Naive B cell (primary cell): ENCODE results near the gene BEND3. TPM values are rescaled to one million over a fixed set of nuclear protein-coding genes. Genes with fewer than 3 reads are reported as not detected.

ENCODE experiments used
- ATAC-seq, 2 donors: fragments of 150-1000 bp; cut with Tn5 transposase; 2 replicates each; pipeline ENCODE4 v1.10.0; 2021; ENCODE audit warnings: low read depth in 2 of 2, mild to moderate bottlenecking in 2 of 2, moderate library complexity in 2 of 2
- DNase-seq: peaks from one replicate; pipeline ENCODE4 v3.0.0; 2022
- H3K27ac Mint-ChIP-seq, 6 donors: one replicate each; pipeline ENCODE4 v1.8.0; 2020 to 2022; ENCODE audit warnings: mild to moderate bottlenecking in 6 of 6, mixed read lengths in 6 of 6, moderate library complexity in 5 of 6, inconsistent platforms in 2 of 6
- H3K27me3 Mint-ChIP-seq, 3 donors: one replicate each; pipeline ENCODE4 v1.8.0; 2021 to 2022; ENCODE audit warnings: mixed read lengths in 3 of 3, mild to moderate bottlenecking in 1 of 3
- H3K36me3 Mint-ChIP-seq, 2 donors: one replicate each; pipeline ENCODE4 v1.8.0; 2020 to 2022; ENCODE audit warnings: mixed read lengths in 2 of 2, inconsistent platforms in 1 of 2, mild to moderate bottlenecking in 1 of 2
- H3K4me1 Mint-ChIP-seq, 3 donors: one replicate each; pipeline ENCODE4 v1.8.0; 2020 to 2022; ENCODE audit warnings: mixed read lengths in 3 of 3, inconsistent platforms in 1 of 3, mild to moderate bottlenecking in 1 of 3, moderate library complexity in 1 of 3
- H3K4me3 Mint-ChIP-seq, 8 donors: one replicate each; pipeline ENCODE4 v1.8.0; 2020 to 2022; ENCODE audit warnings: mild to moderate bottlenecking in 8 of 8, mixed read lengths in 8 of 8, moderate library complexity in 8 of 8, inconsistent platforms in 2 of 8
- H3K9me3 Mint-ChIP-seq, 7 donors: one replicate each; pipeline ENCODE4 v1.8.0; 2020 to 2022; ENCODE audit warnings: mixed read lengths in 7 of 7, mild to moderate bottlenecking in 5 of 7, inconsistent platforms in 2 of 7, moderate library complexity in 1 of 7
- polyA plus RNA-seq, 6 donors: library from polyadenylated mRNA; unstranded; fragments of 300-500 nt; fragmentation: Illumina TruSeq; gene quantifications; one replicate each; pipeline ENCODE4 v1.2.3, GENCODE V29; 2021; ENCODE audit warnings: low read depth in 6 of 6

The BEND3 gene
- polyA plus RNA-seq, 6 donors from 2014 or later: 0.54 to 0.76 (median 0.63) TPM; not detected in 1

- no peaks in the 10 kb centered on the region for H3K9me3 Mint-ChIP-seq
- H3K4me1 Mint-ChIP-seq: peaks cover 12 to 29% (median 25%) of the 10 kb centered on the region in 3 donors
- no peak overlapping the region for H3K27ac Mint-ChIP-seq
- no peaks in the 10 kb centered on the region for H3K27me3 Mint-ChIP-seq
- no peak overlapping the region for H3K4me3 Mint-ChIP-seq
- ATAC-seq: no peak
- no peak for DNase-seq
- H3K36me3 Mint-ChIP-seq: no peaks in the 10 kb centered on the region
Measured at GRCh38 chr6:107064579-107065065, 50.7 kb downstream of the BEND3 start.

- Mint-ChIP-seq H3K4me1 (peaks cover 12 to 29% (median 25%) of the 10 kb centered on the region in 3 donors), H3K4me3 (peak overlapping the region in 2 of 8 donors; percentile 21 to 34), H3K27me3 (no peaks in the 10 kb centered on the region), H3K9me3 (no peaks in the 10 kb centered on the region), H3K36me3 (no peaks in the 10 kb centered on the region), H3K27ac (no peak overlapping the region)
- DNase-seq (no peak), ATAC-seq (no peak)
Measured at GRCh38 chr6:107062691-107063090, 52.6 kb downstream of the BEND3 start.

- peaks cover 12 to 29% (median 25%) of the 10 kb centered on the region in 3 donors for H3K4me1 Mint-ChIP-seq
- DNase-seq: peak; percentile 7
- H3K9me3 Mint-ChIP-seq: no peaks in the 10 kb centered on the region
- peak; percentile 78 to 84 for ATAC-seq
- peak overlapping the region in 3 of 6 donors; percentile 24 to 69 (median 68) for H3K27ac Mint-ChIP-seq
- H3K4me3 Mint-ChIP-seq: peak overlapping the region; percentile 8 to 84 (median 65)
- H3K36me3 Mint-ChIP-seq: no peaks in the 10 kb centered on the region
- no peaks in the 10 kb centered on the region for H3K27me3 Mint-ChIP-seq
Measured at GRCh38 chr6:107061125-107062020, 53.9 kb downstream of the BEND3 start.

GRCh38 chr6:107060704-107061103 is 54.6 kb downstream of the BEND3 start:
- Mint-ChIP-seq H3K4me3 (peak overlapping the region in 1 of 8 donors; percentile 63), H3K36me3 (no peaks in the 10 kb centered on the region), H3K27me3 (no peaks in the 10 kb centered on the region), H3K9me3 (no peaks in the 10 kb centered on the region), H3K27ac (peak overlapping the region in 1 of 6 donors; percentile 53), H3K4me1 (peaks cover 12 to 29% (median 25%) of the 10 kb centered on the region in 3 donors)
- DNase-seq (no peak), ATAC-seq (no peak)

- no peaks in the 10 kb centered on the region for H3K9me3 Mint-ChIP-seq
- no peaks in the 10 kb centered on the region for H3K27me3 Mint-ChIP-seq
- H3K4me1 Mint-ChIP-seq: peaks cover 12 to 22% (median 17%) of the 10 kb centered on the region in 3 donors
- H3K4me3 Mint-ChIP-seq: no peak overlapping the region
- H3K36me3 Mint-ChIP-seq: no peaks in the 10 kb centered on the region
- ATAC-seq: no peak
- no peak overlapping the region for H3K27ac Mint-ChIP-seq
- no peak for DNase-seq
Measured at GRCh38 chr6:107059606-107060005, 55.7 kb downstream of the BEND3 start.

GRCh38 chr6:107057679-107058078 is 57.6 kb downstream of the BEND3 start:
- ATAC-seq: no peak
- Mint-ChIP-seq H3K36me3 (no peaks in the 10 kb centered on the region), H3K4me1 (peaks cover 12 to 18% (median 14%) of the 10 kb centered on the region in 3 donors), H3K4me3 (no peak overlapping the region), H3K27ac (no peak overlapping the region), H3K27me3 (no peaks in the 10 kb centered on the region), H3K9me3 (no peaks in the 10 kb centered on the region)
- DNase-seq: no peak

- DNase-seq (no peak), ATAC-seq (no peak)
- Mint-ChIP-seq H3K36me3 (no peaks in the 10 kb centered on the region), H3K4me3 (no peak overlapping the region), H3K9me3 (no peaks in the 10 kb centered on the region), H3K4me1 (peaks cover 9 to 11% (median 9%) of the 10 kb centered on the region in 3 donors), H3K27me3 (no peaks in the 10 kb centered on the region), H3K27ac (no peak overlapping the region)
Measured at GRCh38 chr6:107056796-107057195, 58.5 kb downstream of the BEND3 start.

- ATAC-seq (no peak), DNase-seq (no peak)
- Mint-ChIP-seq H3K4me3 (no peak overlapping the region), H3K4me1 (peaks cover 0 to under 1% (median under 1%) of the 10 kb centered on the region in 3 donors), H3K27ac (no peak overlapping the region), H3K9me3 (no peaks in the 10 kb centered on the region), H3K27me3 (no peaks in the 10 kb centered on the region), H3K36me3 (peaks cover 0 to 11% of the 10 kb centered on the region in 2 donors)
Measured at GRCh38 chr6:107047807-107048206, 67.5 kb downstream of the BEND3 start.

- no peaks in the 10 kb centered on the region for H3K9me3 Mint-ChIP-seq
- DNase-seq: no peak
- H3K4me1 Mint-ChIP-seq: peaks cover 0 to 9% (median 6%) of the 10 kb centered on the region in 3 donors
- H3K27me3 Mint-ChIP-seq: no peaks in the 10 kb centered on the region
- ATAC-seq: no peak
- H3K36me3 Mint-ChIP-seq: peaks cover 0 to 11% of the 10 kb centered on the region in 2 donors
- peak overlapping the region in 2 of 6 donors; percentile 42 to 90 for H3K27ac Mint-ChIP-seq
- H3K4me3 Mint-ChIP-seq: no peak overlapping the region
Measured at GRCh38 chr6:107045826-107046675, 69.3 kb downstream of the BEND3 start.

- Mint-ChIP-seq H3K36me3 (no peaks in the 10 kb centered on the region), H3K4me3 (no peak overlapping the region), H3K4me1 (peaks cover 32 to 37% (median 35%) of the 10 kb centered on the region in 3 donors), H3K9me3 (no peaks in the 10 kb centered on the region), H3K27me3 (no peaks in the 10 kb centered on the region), H3K27ac (no peak overlapping the region)
- ATAC-seq: no peak
- DNase-seq: no peak
Measured at GRCh38 chr6:107033126-107033525, 82.2 kb downstream of the BEND3 start.

- no peak overlapping the region for H3K27ac Mint-ChIP-seq
- H3K36me3 Mint-ChIP-seq: no peaks in the 10 kb centered on the region
- DNase-seq: no peak
- H3K9me3 Mint-ChIP-seq: no peaks in the 10 kb centered on the region
- H3K27me3 Mint-ChIP-seq: no peaks in the 10 kb centered on the region
- H3K4me1 Mint-ChIP-seq: peaks cover 32 to 39% (median 37%) of the 10 kb centered on the region in 3 donors
- ATAC-seq: no peak
- no peak overlapping the region for H3K4me3 Mint-ChIP-seq
Measured at GRCh38 chr6:107032051-107032450, 83.3 kb downstream of the BEND3 start.

- Mint-ChIP-seq H3K27ac (peak overlapping the region in 1 of 6 donors; percentile 17), H3K9me3 (no peaks in the 10 kb centered on the region), H3K4me3 (peak overlapping the region in 6 of 8 donors; percentile 97 to 99 (median 98)), H3K36me3 (no peaks in the 10 kb centered on the region), H3K27me3 (no peaks in the 10 kb centered on the region), H3K4me1 (peaks cover 28 to 39% (median 33%) of the 10 kb centered on the region in 3 donors)
- DNase-seq (no peak), ATAC-seq (no peak)
Measured at GRCh38 chr6:107030151-107030550, 85.2 kb downstream of the BEND3 start.

- ATAC-seq (no peak), DNase-seq (no peak)
- no peaks in the 10 kb centered on the region for H3K36me3 Mint-ChIP-seq
- H3K27ac Mint-ChIP-seq: peak overlapping the region in 3 of 6 donors; percentile 74 to 90 (median 76)
- no peaks in the 10 kb centered on the region for H3K27me3 Mint-ChIP-seq
- peaks cover 23 to 41% (median 29%) of the 10 kb centered on the region in 3 donors for H3K4me1 Mint-ChIP-seq
- peak overlapping the region; percentile 11 to 99 (median 97) for H3K4me3 Mint-ChIP-seq
- no peaks in the 10 kb centered on the region for H3K9me3 Mint-ChIP-seq
Measured at GRCh38 chr6:107026965-107027364, 88.3 kb downstream of the BEND3 start.
